ENCODE results near the gene PVALEF.

PVALEF gene

DNA sequence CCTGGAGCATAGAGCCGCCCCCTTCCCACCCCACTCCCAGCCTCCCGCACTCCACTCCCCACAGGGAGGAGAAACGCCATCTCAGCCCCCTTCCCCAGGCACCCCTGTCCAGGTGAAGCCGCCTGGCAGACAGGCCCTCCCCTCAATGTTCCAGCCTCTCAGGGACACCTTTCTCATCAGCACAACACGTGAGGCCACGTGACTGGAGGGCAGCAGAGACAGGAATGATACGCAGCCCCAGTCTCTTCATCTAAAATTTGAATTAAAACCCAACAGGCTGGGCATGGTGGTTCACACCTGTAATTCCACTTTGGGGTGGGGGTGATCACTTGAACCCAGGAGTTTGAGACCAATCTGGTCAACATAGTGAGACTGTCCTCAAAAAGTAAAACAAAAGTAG, 20.9 kb downstream of the PVALEF start:
- DNase-seq = no peak

DNA sequence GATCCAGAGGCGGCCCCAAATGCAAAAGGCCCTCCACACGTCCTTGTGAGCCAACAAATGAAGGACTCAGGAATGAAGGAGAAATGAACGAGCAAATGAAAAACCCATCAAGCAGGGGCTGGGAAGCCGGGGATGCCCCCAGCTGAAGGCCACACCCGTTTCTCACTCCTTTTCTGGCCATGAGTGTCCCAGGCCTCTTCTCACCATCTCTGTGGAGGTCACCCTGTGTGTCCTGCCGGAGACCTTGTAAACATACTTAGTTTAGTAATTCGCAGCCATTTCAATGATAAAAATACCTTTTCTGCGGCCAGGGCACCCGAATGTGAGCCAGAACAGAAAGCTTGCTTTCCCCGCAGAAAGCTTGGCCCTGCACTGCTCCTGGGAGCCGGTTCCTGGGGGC, 21.8 kb downstream of the PVALEF start:
- no peak for DNase-seq

DNA sequence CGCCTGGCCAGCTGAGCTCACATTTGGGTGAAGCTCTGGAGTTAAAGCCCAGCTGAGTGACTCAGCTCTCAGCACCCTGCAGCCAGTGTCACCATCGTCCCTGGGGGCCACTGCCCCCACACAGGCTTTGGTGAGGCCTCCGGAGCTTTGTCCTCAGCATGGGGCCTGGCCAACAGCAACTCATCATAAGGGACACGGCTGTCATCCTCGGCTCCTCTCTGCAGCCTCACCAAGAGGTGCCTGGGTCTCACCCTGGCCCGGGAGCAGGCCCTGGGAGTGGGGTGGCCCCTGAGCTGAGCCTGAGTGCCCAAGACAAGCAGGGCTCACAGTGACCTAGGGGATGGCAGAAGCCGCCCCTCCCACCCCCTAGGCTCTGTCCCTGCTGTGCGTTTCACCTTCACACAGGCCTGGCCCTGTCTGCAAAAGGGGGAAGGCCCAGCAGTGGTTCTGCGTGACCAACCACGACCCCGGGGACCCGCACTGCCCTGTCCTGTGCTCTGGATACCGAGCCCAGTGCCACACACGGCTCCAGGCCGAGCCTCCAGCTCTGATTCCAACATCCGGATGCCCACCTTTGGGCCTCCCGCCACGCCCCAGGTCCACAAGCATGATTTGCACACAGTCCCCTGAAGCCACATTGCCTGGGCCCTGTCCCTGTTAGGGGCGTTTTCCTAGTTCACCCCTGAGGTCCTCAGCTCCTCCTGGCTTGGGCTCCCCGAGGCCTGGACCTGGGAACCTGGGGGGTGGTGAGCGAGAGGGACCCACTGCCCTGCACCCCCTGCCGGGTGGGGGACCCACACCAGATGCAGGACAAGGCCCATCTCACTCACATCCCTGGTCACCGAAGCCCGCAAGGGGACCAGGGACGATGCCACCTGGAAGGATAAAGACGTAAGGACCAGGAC, 22.5 kb downstream of the PVALEF start:
- DNase-seq = no peak

DNA sequence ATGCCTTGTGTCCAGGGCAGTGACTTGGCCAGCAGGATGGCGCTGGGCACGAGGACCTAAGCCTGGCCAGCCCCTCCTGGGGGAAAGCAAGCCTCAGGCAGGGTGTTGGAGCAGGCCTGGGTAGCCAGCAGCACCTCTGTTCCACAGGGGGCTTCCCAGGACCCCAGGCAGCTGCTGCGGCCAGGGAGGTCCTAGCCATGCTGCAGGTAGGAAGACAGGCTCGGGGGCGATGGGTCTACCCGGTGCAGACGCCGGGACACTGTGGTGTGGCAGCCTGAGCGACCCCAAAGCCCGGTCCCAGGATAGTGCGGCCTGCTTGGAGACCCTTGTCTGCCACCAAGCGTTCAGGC, 23.2 kb downstream of the PVALEF start:
- no peak for DNase-seq

DNA sequence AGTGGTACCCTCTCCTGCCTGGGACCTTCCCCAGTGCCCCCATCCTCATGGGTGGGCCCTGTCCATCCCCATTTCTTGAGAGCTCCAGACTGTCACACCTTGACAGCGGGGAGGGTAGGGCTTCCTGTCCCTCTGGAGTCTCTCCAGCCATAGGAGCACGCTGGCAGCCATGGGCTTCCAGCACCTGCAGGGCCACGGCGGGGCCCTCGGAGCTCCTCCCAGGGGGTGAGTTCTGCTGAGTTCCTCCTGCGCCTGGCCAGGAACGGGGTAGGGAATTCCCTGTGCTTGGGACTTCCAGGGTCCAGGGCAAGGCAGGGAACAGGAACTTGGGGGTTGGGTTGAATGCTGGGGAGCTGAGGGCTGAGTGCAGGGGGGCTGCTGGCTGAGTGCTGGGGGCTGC, 23.7 kb downstream of the PVALEF start:
- DNase-seq = no peak

DNA sequence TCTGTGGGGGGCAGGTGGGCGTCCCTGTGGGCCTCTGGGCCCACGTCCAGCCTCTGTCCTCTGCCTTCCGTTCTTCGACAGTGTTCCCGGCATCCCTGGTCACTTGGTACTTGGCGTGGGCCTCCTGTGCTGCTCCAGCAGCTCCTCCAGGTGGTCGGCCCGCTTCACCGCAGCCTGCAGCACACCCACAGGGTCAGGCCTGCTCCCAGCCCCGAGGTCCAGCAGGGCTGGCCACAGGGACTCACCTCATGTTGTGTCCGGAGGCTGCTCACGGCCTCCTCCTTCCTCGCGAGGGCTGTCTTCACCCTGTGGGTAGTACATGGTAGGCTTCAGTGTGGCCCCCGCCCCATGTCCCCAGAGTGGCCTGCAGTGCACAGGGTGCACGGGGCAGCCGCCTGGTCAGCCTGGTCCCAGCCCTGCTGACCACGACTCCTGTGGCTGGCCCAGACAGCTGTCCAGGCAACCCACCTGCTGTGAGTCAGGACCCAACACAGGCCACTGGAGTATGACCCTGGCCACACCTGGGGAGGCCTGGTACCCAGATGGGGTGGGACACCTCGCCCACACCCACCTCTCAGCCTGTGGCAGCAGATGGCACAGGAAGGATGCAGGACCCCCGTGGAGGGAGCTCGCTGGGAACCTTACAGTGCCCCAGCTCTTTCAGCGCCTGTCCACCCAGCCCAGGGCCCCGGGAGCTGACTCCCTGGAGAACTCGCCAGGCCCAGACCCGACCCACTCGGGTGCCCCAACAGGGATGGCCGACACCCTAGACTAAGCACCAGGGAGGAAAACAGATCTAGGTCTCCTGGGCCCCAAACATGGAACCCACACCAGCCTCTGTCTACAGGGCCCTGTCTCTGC, 24.6 kb downstream of the PVALEF start:
- DNase-seq = no peak

DNA sequence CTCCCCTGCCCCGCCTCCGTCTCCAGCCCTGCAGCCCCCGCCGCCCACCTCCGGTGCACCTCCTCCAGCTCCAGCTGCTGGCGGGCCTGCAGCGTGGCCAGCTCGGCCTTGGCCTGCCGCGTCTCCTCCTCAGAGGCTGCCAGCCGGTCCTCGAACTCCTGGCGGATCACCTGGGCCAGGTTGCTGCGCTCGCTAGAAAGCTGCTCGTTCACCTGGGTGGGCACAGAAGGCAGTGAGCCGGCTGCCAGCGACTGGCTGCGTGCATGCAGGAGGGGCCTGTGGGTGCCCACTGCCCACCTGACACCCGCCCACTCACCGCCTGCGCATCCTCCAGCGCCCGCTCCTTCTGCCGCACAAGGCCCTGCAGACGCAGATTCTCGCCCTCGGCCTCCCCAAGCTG, 25.3 kb downstream of the PVALEF start:
- DNase-seq = no peak

DNA sequence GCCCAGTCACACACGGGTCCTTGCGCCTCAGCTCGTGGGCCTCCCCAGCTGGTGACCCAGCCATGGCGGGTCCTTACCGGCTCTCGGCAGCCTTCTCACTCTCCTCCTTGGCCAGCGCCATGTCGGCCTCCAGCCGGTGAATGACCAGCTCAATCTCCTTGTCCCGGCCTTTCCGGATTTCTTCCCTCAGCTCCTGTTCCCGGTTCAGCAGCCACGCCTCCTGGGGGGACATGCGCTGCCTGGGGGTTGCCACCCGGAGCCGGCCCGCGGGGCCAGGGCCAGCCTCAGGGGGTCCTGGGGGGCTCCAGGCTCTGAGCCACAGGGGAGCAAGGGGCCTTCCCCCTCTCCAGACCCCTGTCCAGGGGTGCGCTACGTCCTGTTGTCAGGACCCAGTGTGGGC, 25.8 kb downstream of the PVALEF start:
- DNase-seq = no peak

DNA sequence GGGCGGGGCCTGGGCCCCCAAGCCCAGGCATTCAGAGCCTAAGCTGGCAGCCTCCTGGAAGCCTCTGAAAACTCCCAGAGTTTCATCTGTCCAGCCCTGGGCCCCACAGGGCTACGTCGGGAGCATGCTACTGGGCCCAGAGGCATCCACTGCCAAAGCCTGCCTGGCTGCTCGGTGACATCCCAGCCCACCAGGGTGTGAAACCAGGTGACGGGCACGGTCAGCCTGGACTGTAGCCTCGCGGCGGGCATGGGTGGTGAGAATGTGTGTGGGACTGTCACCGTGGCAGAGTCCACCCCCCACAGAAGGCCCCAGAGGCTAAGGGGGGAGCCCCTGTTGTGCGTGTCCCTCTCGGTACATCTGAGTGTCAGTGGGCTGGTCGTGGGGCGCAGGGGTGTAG, 26.3 kb downstream of the PVALEF start:
- DNase-seq = no peak

DNA sequence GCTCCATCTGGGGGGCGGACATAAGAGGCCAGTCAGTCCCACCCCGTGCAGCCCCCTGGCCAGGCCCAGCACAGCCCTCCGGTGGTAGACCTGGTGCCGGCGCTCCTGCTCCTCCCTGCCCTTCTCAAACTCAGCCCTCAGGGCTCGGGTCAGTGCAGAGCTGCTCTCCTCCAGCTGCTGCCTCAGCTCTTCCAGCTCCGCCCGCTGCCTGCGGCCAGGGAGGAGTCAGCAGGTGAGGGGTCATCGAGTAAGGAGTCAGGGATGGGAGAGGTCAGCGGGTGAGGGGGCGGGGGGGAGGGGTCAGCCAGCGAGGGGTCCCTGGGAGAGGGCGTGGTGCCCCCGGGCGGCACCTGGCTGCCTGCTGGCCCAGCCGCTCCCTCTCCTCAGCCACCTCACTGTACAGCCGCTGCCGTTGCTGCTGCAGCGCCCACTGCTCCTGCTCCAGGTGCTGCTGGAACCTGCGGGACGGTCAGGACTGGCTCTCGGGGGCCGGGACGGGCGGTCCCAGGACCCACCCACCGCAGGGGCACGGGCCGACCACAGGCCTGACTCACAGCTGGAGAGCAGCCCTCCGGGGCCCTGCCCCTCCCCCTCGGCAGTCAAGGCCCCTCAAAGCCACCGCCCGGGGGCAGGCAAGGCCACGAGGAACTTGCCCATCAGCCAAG, 27.2 kb downstream of the PVALEF start:
- no peak for DNase-seq

DNA sequence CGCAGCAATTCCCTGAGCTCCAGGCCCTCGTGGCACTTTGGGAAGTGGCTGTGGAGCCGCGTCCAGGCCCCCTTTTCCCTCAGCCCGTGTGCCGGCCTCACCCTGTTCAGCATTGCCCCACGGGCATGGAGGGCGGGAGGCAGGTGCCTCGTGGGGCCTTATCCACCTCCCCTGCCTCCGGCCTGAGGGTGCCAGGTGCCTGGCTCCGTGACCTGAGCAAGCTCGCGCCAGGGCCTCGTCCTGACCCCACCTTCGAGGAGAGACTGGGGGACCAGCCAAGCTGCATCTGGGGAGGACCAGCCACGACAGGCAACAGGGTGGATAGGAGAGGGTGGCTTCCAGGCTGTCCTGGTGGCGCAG, 27.7 kb downstream of the PVALEF start:
- no peak for DNase-seq

DNA sequence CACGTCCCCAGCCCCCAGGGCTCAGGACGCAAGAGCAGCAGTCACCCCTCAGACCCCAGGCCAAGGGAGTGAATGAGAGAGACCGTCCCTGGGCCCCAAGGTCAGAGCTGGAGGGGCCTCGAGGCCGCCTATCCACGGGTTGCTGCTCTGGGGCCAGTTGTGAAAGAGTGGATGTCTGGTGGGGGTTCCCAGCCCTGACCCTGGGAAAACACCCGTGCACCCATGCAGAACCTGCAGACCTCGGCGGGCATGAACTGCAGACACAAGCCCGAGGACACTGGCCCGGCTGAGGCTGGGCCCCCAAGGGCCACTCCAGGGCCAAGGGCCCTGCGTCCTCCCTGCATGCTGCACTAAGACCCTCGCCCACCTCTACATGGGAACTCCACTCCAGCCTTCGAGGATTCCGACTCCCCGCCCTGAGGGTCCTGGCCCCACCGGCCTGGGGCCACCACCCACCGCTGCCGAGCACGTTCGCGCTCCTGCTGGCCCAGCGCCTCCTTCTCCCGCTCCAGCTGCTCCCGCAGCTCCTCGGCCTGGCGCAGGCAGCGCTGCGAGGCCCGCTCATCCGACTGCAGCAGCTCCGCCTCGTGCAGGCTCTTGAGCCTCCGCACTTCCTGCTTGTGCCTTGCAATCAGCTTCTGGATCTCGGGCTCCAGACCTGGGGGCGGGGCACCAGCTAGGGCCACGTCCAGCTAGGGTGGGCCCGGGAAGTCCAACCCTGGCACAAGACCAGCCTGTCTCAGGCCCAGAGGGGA, 28.3 kb downstream of the PVALEF start:
- DNase-seq = no peak

DNA sequence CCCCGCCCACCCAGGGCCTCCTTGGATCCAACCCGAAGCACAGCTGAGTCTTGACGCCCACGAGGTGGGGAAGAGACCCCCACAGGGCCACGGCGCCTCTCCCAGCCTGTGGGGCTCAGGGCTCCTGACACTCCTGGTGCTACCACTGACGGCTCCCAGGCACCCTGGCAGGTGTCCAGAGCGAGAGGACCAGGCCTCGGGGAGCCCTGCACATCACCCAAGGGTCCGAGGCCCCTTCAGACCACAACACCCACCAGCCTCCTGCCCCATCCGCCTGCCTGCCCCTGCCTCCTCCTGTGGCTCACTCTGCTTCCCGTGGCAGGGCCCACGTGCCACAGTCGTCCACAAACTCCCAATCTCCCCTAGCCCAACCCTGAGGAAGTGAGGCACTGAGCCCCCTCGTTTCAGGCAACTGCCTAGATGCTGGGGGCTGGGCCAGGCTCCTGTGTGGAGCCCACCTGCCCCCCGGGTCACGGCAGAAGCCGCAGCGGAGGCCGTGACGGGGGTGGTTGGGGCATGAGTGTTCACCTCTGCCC, 29.0 kb downstream of the PVALEF start:
- DNase-seq = no peak

DNA sequence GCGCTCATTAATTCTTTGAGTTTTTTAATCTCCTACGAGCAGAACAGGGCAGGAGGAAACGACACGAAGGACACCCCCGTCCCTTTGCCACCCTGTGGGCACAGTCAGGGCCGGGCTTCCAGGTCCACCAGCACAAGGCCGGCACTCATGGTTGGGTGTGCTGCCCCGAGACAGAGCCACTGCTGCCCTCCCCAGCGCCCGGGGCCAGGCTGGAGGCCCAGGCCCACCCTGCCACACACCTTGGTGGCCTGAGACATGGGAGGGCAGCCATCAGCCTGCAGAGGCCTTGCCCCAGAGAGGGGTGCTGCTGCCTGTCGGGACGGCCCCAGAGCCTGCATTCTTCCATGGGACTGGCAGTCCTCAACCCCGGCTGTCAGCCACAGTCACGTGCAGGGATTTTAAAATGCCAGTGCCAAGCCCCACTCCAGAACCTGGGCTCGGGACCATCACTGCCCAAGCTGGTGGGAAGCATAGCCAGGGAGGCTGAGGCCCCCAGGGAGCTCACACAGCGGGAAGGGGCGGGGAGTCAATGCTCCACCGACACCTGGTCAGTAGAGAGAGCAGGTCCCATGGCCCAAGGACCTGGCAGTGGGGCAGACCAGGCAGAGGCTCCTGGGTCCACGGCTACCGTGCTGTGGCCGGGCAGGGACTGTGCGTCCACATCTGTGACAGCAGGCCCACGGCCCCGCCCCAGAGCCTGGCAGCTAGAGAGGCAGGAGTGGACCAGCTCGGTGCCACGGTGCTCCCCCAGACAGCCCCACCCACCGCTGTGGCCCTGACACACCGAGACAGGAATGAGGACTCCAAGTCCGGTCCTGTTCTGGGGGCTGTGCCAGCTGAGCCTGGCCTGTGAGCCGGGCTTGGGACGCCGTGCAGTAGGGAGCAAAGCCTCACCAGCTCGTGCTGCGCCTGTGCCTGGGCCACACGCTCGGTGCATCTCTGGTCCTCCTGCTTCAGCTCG, 29.9 kb downstream of the PVALEF start:
- no peak for DNase-seq

DNA sequence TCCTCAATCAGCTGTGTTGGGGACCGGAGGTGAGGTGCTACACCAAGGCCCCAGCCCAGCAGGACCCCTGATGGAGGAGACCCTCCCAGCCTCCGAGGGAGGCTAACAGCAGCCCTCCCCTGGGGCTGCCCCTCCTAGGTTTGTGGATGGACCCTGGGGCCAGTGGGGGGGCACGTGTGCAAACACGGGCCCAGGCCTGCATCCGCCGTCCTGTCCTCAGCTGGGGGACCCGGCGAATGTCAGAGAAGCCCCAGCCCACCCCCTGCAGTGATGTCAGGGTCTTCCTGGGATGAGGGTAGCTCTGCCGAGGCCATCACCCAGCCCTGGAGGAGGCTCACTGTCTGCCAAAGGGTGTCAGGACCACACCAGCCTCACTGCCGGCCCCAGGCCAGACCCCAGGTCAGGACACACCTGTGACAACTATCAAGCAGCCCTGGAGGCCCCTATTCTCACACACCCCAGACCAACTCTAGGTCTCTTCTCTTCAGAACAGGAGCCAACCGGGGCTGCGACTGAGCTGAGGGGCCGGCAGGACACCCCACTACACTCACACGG, 30.7 kb downstream of the PVALEF start:
- DNase-seq = no peak

DNA sequence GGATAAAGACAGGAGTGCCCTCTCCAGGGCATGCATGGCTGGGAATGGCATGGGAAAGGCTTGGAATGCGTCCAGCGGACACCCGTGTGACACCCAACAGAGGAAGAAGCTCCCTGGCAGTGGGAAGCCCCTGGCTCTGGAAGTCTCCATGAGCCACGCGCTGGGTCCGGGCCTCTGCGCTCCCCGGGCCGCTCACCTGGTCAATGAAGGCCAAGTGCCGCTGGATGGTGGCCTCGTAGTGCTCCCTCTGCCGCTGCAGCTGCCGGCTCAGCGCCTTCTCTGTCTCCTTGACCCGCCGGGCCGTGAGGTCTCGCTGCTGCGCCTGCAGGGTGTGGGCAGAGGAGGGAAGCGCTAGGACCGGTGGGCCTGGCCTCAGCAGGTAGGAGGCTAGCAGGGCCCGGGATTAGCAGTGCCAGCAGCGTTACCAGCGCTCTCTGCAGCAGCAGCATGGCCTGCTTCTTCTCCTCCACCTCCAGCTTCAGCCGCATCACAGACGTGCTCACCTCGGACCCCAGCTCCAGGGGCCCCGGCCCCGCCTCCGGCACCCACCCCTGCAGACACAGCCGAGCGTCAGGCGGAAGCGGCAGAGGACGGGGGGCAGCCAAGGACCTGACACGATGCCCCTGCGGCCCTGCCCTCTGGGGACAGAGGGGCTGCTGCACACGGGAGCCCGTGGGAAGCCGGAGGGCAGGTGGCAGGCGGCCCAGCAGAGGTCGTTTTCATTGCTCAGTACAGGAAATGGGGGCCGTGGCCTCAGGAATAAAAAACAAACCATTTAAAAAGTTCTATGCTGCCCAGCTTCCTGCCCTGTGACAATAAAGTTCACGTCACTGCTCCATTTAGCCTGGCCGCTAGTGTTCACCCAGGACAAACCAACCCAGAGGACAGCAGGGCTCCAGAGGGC, 31.4 kb downstream of the PVALEF start:
- DNase-seq = no peak

DNA sequence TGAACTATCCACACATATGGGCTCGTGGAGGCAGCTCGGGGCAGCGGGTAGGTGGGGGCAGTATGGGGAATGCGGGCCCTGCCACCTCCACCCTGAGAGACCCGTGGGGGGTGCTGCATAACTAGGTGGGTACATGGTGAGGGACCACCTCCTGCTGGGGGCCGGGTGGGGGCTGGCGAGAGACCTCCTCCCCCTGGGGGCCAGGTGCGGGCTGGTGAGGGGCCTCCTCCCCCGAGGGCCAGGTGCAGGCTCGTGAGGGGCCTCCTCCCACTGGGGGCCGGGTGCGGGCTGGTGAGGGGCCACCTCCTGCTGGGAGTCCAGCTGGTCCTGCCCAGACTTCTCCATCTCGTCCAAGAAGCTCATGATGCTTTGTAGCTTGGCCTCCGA, 32.1 kb downstream of the PVALEF start:
- no peak for DNase-seq

DNA sequence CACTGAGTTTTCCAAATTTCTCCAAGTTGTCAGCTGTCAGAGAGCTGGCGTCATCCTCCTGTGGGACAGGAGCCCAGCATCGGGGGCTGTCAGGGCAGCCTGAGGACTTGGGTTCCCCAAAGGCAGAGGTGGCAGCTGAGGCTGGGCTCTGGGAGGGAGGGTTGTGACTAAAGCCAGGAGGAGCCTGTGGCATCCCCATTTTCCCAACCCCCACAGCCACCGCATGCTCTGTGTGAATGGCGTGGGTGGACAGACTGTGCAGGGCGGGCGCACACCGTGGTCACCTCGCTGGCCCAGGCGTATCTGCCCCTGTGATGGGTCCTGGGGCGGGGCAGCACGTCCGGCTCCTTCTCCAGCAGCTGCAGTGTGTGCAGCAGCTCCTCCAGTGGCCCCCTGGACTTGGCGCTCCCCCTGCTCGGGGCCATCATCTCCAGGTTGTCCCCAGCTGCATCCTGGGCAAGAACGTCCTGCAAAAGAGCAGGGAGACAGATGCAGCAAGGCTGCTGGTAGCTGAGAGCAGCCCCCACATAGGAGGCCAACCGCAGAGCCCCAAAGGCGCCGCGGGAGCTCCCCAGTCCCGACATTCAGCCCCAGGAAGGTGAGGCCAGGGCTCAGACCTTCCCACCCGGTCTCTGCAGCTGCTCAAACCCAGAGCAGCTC, 32.7 kb downstream of the PVALEF start:
- no peak for DNase-seq

DNA sequence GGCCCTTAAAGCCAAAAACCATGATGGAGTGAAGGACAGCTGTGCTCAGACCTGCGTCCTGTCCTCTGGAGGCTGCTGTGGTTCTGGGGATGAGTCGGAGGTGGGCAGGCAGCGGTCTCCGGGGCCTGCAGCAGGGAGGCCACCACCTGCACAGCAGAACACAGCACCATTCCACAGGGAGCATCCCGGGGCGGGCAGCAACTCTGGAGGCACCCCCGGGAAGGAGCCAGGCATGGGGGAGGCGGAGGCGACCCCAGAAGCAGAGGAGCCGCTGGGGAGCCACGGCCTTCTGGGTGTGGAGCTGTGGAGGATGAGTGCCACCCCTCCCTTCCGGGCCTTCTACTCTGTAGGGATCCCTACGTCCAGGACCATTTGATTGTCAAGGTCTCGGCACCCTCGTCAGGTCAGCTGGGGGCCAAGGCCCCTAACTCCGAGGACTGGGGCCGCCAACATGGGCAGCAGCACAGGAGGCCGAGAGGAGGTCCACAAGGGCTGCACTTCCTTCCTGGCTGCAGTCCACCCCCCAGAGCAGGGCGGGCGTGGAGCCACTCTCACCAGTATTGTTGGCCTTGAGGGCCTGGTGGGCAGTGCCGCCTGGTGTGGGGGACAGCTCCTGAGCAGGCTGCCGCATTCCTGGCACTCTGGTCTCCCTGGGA, 33.6 kb downstream of the PVALEF start:
- DNase-seq = no peak
